HG03342 (cell line): ENCODE measurements around the gene TUT7.
A peak's percentile ranks its signal among the peaks of the same experiment; 100 is the strongest.
"Not testable (repeated sequence)": the region's sequence is repeated elsewhere in the genome, so short reads cannot be mapped to it uniquely, and the experiment has no call there.

Source experiments
- ATAC-seq: cut with Tn5 transposase; IDR thresholded peaks from one replicate; pipeline ENCODE4 v1.9.1; 2021; ENCODE audit warnings: mild to moderate bottlenecking, moderate library complexity; ENCODE audit not compliant: unreplicated experiment

Gene TUT7

DNA sequence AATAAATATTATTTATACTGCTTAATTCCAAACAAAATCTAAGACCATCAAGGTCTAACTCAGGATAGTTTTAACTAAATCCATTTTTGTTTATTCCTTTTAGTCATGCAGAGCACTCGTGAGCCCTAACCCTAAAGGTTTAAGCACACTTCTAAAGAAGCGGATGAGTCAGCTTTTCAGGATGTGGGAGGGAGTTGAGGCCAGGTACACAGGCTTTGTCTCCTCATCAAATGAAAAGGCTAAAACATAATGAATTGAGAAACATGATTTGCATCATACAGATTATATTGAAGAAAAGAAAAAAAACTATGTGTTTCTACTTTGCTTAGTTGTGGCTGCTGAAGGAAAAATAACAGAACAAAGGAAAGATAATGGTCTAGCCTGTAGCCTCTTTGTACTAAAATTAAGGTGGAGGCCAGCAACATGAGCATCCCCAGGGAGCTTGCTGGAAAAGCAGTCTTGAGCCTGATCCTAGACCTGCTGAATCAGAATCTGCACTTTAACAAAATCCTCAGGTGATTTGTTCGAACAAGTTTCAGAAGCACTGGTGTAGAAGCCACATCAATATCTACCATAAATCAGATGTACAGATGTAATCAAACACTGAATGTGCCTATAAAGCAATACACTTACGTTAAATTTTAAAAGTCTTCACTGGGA lies 50.8 kb downstream of the TUT7 start:
- ATAC-seq, result no peak

DNA sequence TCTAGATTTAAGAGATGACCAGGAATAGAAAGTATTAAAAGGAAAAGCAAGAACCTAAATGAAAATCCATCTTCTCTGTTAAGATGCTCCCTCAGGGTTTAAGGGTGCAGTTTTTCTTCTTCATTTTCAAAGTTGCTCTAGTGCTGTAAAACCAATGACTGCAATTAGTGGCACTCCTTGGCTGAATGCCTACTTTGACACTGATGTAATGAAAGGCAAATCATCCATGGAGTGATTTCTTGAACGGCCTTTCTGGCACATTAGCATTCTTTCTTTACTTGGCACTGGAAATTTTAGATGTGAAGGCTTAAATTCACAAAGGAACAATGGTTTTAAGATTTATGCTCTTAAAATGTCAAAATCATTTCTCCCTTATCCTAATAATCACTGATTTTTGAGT lies 52.5 kb downstream of the TUT7 start:
- no peak for ATAC-seq

DNA sequence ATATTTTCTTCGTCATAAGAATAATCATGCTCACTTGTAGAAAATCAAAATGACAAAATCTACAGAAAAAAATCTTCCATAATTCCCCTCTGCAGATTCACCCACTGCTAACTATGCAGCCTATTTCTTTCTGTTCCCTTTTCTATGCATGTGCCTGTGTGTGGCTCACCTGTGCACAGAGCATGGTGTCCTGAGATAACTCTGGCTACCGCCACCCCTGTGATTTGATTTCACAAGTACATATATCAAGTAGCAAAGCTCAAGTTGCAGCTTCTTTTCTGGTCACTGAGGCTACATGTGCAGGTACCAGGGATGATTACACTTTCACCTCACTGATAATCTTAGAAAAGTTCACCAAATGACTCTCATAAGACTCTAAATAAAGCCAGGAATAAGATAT lies 53.5 kb downstream of the TUT7 start:
- ATAC-seq, result no peak

DNA sequence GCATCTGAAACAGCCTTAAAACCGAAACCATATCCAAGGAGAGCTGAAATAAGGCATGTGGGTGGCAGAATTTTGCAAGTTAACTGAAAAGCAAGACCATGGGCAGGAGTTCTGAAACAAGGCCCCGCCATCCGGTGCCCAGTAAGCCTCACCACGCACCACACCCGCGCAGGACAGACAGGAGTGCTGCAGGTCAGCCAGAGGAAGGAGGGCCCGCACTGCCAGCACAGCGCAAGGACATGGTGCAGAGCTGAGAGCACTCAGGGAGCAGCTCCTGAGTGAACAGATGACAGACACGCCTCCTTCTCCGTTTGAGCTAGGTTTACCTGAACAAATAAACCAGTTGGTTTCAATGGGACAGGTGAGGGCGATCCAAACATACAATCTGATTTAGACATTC lies 55.3 kb downstream of the TUT7 start:
- ATAC-seq, result no peak

DNA sequence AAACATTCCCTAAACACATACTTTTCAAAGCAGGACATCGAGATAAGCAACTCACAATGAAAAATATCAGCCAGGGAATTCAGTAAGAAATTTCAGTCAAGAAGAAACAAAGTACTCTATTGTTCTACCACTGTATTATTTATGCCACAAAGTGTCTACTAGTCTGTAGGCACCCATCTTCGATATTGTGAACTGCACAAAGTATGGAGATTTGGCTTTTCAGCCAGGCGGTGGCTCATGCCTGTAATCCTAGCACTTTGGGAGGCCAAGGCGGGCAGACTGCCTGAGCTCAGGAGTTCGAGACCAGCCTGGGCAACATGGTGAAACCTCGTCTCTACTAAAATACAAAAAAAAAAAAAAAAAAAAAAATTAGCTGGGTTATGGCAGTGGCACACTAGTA lies 63.9 kb downstream of the TUT7 start:
- not testable (repeated sequence) for ATAC-seq

DNA sequence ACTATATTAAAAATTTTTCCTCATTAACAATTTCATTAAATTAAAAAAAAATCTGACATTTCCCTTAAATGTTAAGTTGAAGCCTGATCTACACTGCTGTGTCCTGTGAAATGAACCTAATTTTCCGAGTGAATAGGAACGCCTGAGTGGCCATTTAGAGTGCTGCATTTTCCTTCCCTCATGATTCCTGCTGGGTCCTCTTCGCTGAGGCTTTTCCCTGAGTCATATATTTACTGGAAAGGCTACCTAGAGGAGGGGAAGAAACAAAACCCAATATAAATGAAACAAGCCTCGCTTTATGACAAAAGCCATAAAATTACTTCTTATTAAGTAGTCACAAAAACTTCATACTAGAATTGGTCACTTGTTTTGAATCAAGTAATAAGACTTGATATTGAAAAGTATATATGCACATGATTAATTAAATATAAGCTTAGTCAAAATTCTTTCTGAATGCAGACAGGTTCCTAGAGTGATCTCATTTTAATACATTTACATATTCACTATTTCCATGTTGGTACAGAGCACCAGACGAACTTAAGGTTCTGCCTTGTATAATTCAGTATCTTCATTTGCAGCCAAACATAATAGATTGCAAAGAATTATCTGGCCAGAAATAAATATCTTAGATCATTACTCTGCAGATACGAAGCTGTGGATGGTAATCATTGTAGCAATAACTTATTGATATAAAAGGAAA lies 65.6 kb downstream of the TUT7 start:
- ATAC-seq, result no peak

DNA sequence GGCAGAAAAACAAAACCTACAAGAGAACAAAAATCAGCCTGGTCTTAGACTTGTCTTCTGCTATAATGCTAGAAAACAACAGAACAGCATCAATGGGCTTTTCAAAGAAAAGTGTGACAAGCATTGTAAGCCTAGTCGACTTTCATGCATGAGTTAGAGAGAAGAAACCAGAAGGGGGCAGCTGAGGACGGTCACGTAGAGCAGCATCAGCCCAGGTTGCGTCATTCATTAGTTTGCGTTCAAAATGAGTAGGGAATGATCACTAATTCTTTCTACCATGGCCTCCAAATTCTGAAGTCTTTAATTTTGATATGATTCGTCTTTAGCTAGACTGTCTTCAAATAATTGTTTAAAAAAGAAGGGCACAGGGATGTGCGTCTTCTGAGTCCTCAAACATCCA lies 67.2 kb downstream of the TUT7 start:
- no peak for ATAC-seq

DNA sequence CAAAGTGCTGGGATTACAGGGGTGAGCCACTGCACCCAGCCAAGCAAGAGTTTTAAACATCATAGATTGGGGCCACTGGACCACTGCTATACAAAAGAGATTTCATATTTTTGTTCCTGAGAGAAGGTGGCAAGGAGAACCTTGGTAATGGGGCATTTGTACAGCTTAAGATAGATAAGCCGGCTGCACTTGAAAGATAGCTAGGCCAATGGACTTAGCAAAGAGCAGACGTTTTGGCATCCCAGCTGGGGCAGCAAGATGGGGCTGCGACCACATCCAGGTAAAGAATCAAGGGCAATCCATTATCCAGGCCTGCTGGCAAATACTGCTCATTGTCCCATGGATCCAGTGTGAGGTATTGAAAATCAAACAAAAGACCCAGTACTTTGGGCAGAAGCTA lies 67.9 kb downstream of the TUT7 start:
- ATAC-seq, result no peak

DNA sequence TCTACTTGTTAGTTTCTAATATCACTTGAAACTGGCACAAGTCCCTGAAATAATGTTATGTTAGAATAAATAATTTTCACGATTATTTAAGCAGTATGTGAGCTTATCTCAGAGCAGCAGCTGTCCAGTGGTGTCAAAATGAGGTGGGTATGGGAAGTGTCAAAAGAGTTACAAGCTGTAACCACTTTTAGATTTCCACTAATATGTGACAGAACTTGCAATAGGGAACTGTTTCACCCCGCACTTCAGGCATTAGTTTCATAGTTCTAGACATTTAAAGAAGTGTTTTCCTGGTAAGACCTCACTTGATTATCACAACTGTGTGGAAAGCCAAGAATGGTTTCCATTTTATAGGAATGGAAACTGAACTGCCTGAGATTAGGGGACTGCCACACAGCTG lies 68.9 kb downstream of the TUT7 start:
- no peak for ATAC-seq

DNA sequence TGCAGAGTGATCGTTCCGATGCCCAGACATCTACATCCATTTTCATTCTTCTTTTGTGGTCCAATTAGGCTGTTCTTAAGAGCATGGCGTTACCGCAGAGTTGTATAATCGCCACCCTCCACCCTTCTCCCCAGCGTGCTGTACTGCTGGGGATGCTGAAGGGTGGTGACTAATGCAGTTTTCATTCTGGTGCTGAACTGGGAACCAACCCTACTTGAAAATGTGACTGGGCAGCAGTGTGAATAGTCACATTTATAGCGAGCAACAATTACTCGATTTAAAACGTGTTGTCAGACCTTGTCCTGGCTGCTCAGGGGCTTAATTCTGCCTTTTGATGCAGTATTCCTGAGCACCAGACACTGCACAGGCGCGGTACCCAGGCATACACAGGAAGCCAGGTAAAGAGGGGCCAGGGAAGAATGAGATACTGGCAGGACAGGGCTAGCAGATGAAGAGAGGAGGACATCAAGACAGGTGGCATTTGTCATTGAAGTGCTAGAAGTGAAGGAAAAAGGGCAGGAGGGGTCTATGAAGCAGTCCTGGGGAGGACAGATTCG lies 71.2 kb downstream of the TUT7 start:
- ATAC-seq, result peak; percentile 7

DNA sequence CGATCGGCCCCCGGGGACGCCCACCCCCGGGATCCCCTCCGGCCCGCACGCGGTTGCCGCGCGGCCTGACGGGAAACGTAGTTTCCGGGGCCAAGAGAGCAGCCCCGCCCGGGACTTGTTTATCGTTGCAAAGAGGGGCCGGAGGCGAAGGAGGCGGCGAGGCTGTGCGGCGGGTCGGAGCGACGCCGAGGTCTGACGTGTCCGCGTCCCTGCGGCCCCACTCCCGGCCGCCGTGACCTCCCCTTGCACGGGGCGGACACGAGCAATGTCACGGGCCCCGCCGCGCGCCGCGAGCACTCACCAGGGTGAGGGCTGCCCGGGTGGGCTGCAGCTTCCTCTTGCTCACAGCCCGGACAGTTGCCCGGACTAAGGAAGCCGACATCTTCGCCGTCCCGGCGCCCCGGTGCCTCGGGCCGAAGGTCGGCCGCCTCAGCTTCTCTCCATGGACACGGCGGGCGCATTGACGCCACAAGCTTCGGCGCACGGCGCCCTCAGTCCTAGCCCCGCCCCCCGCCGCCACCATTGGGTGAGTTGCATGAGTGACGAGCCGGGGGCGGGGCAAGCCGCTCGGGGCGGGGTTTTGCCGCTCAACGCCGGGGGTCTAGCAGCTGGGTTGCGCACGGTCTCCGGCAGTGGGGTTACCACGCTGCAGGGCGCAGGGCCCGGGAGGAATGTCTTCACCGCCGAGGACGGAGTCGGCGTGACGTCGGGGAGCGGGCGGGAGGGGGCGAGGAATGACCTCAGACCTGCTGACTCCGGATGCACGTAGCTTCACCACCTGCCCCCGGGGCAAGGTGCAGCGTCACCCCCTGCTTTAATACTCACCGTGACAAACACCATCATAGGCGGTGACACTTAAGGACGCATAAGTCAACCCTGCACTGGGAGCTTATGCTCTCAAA lies 71.9 kb downstream of the TUT7 start, which contains the start of gene ISCA1:
Gene ISCA1, minus strand, starts transcription at position 462 of the 902 bp plus-strand sequence. Its CDS starts 80 bp downstream, at position 382.
- peak; percentile 73 for ATAC-seq

DNA sequence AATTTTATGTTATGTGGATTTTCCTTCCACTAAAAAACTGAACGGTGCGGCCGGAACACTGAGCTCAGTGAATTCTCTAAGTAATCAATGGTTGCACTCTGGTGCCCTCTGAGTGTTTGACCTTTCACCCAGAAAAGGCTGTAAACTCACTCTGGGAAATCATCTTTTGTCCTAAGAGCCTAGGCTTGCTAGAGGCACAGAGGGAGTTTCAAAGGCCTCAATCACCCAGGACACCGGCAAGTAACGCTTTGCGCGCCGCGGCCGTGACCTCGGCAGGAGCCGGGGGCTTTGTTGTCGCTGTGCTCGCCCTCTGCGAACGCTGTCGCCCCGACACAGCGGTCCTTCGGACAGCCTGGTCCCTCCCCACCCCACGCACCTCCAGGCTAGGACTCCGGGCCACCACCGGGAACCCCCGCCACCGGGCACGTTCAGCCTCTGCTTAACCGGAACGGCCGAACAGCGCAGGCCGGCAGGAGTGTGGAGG lies 72.6 kb downstream of the TUT7 start:
- ATAC-seq, result peak; percentile 21

DNA sequence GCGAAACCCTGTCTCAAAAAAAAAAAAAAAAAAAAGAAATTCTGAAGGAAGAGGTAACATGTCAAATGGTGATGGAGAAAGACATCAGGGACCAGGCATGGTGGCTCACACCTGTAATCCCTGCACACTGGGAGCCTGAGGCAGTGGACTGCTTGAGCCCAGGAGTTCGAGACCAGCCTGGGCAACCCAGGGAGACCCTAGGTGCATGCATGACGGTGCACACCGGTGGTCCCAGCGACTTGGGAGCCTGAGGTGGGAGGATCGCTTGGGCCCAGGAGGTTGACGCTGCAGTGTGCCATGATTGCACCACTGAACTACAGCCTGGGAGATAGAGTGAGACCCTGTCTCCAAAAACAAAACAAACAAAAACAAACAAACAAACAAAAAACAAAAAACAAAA lies 73.6 kb downstream of the TUT7 start:
- ATAC-seq, result no peak

DNA sequence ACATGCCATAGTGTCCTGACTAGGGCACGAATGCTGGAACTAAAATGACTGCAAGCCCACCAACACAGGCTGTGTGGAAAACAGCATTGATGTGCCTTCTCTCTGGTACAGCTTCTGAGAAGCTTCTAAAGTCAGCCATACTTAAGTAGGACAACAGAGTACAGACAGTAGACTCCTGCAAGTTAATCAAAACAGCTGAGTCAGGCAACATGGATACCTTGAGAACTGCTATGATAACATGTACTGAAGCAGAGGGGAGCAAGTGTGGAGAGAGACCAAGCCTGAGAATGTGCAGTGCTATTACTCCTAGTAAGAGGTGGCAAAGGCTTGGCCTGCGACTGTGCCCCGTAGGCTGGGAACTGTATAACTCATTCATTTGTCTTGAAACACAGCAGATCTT lies 74.4 kb downstream of the TUT7 start:
- no peak for ATAC-seq

DNA sequence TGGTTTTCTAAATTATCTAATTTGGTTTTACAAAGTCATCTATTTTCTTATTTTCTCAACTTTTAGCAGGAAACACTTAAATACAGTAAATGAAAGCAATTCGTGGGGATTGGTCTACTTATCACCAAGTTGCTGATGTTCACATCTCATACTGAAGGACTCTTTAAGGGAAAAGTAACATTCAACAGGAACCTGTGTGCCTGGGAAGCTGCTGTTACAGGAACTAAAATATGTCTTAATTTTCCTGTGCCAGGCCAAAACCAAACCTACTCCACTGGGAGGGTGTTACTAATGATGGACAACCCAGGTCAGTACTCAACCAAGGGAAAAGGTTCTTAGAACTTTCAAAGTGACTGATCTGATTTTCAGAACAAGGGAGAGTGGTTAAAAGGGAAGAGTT lies 77.1 kb downstream of the TUT7 start:
- no peak for ATAC-seq

DNA sequence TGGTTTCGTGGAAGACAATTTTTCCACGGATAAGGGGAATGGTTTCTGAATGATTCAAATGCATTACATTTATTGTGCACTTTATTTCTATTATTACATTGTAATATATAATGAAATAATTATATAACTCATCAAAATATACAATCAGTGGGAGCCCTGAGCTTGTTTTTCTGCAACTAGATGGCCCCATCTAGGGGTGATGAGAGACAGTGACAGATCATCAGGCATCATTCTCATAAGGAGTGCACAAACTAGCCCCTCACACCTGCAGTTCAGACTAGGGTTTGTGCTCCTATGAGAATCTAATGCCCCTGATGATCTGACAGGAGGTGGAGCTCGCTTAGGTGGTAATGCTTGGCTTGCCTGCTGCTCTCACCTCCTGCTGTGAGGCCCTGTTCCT lies 78.2 kb downstream of the TUT7 start:
- no peak for ATAC-seq

DNA sequence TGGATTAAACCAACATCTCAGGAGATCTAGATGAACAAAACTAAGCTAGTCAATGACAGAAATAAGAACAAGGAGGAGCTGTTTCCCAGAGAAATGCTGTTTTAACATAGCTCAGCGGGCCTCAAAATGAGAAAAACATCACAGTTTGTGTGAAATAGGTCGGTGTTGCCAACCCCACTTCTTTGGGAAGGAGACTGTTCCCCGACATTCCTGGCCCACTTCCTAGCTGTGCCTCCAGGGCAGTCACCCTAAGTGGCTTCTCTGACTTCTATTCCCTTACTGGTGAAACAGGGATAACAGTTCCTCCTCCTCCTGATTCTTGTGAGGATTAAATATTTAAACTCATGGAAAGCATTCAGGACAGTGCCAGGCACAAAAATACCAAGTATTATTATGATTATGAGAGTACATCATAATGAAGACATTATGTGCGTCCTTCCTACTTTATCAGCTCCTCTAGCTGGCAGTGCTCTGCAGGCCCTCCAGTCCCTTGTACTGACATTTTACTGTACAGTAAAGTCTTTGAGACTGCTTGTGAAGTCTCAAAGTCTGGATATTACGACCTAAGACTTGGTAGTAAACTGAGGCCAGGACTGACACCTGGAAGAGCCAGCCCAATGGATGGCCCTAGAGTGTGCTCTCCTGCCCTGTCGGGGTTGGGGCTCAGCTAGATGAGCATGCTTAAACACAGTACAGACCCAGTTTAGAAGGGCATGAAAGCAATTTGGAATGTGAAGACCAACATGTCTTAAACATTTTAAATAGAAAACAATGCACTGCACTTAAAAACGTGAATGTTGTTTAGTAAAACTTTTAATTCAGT lies 79.2 kb downstream of the TUT7 start:
- ATAC-seq, result no peak

DNA sequence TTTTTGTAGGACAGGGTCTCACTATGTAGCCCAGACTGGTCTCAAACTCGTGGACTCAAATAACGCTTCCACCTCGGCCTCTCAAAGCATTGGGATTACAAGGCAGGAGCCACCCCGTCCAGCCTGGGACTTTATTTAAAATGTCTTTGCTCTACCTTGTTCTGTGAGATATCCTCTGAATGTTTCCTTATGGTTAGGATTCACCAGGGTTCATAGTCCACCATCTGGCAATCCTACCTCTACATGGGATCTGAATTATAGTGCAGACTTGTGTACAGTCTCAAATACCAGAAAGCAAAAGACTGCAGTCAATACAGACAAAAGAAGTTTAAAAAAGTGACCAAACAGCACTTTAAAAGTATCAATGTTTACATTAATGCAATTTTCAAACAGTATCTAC lies 82.0 kb downstream of the TUT7 start:
- no peak for ATAC-seq

DNA sequence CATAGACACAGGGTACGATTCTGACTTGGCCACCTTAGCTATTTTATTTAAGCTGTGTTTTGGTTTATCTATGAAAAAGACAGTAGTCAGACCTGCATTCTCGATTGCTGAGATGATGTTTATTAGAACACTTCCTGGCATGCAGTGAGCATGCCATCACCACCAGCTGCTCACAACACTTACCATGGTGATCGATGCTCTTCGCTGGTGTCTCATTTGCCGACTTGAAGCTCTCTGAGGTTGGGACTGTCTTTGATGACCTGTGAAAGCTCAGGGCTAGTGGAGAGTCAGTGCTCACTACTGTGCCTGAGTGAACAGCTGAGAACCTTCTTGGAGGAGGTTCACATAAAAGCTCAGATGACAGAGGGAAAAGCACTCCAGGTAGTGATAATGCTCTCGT lies 90.3 kb downstream of the TUT7 start:
- ATAC-seq, result no peak

DNA sequence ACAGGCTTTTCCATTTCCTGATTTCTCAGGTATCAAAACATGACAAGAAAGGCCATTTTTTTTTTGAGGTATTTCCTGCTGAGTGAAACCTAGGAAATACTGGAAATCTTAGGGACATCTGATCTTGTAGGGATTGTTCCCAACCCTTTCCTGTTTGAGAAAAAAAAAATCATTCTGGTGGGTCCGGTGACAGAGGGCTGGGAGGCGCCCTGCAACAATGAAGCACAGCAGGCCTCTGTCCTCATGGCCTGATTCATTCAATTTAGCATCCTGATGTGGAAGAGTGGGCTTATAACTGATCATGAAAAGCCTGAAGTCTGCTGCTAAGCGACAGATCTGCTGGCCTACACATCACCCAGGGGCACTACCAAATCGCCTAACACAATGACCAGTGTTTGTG lies 91.7 kb downstream of the TUT7 start:
- ATAC-seq, result no peak
